Measurements from ENCODE around the gene CREB5.

The CREB5 gene

GRCh38 chr7:28465697-28466096 lies 53.4 kb downstream of the CREB5 start:
- TF ChIP-seq CTCF (conservative IDR thresholded peaks at IDR 0.05; ENCODE audit: low read length) = no peak
- no peak for DNase-seq (ENCODE audit: low read depth)
- H3K4me3 ChIP-seq (ENCODE audit: low read length) = no peak overlapping the region

- TF ChIP-seq CTCF (conservative IDR thresholded peaks at IDR 0.05; ENCODE audit: low read length) = no peak
- DNase-seq (ENCODE audit: low read depth) = peak; percentile 30
Measured at GRCh38 chr7:28466341-28466740, 54.0 kb downstream of the CREB5 start.

GRCh38 chr7:28466885-28467284 lies 54.6 kb downstream of the CREB5 start:
- no peak for TF ChIP-seq CTCF (conservative IDR thresholded peaks at IDR 0.05; ENCODE audit: low read length)
- H3K4me3 ChIP-seq (ENCODE audit: low read length) = no peak overlapping the region
- DNase-seq (ENCODE audit: low read depth) = no peak

More at GRCh38 chr7:28466341-28466740, 54.0 kb downstream of the CREB5 start:
- no peak overlapping the region for H3K4me3 ChIP-seq (ENCODE audit: low read length)

- no peak for TF ChIP-seq CTCF (conservative IDR thresholded peaks at IDR 0.05; ENCODE audit: low read length)
- no peak overlapping the region for H3K4me3 ChIP-seq (ENCODE audit: low read length)
- no peak for DNase-seq (ENCODE audit: low read depth)
Measured at GRCh38 chr7:28469562-28469961, 57.2 kb downstream of the CREB5 start.

- TF ChIP-seq CTCF (conservative IDR thresholded peaks at IDR 0.05; ENCODE audit: low read length) = no peak
- no peak overlapping the region for H3K4me3 ChIP-seq (ENCODE audit: low read length)
- no peak for DNase-seq (ENCODE audit: low read depth)
Measured at GRCh38 chr7:28470344-28470743, 58.0 kb downstream of the CREB5 start.

GRCh38 chr7:28472332-28472731 lies 60.0 kb downstream of the CREB5 start:
- H3K4me3 ChIP-seq (ENCODE audit: low read length) = no peak overlapping the region
- no peak for DNase-seq (ENCODE audit: low read depth)
- no peak for TF ChIP-seq CTCF (conservative IDR thresholded peaks at IDR 0.05; ENCODE audit: low read length)

GRCh38 chr7:28473571-28474281 lies 61.4 kb downstream of the CREB5 start:
- H3K4me3 ChIP-seq (ENCODE audit: low read length) = no peak overlapping the region
- no peak for DNase-seq (ENCODE audit: low read depth)
- no peak for TF ChIP-seq CTCF (conservative IDR thresholded peaks at IDR 0.05; ENCODE audit: low read length)
